GM21367 (cell line): ENCODE results near the gene CENPN.

ENCODE experiments used
- ATAC-seq: cut with Tn5 transposase; IDR thresholded peaks from one replicate; pipeline ENCODE4 v1.9.1; 2021; ENCODE audit not compliant: unreplicated experiment

Gene CENPN

DNA sequence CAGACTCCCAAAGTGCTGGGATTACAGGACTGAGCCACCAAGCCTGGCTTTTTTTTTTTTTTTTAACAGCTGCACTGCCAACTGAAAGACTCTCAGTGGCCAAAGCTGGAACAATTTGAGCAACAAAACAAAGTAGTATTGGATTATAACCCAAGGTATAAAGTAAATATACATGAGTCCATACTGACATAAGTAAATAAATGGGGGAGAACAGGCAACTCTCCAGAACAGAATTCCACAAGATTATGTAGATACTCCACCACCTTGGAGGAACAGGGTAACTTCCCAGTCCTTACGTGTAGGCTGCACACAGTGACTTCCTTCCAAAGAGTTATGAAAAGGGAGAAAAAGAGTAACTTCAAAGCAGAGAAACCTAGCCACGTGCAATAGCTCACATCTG is 16.0 kb upstream of the CENPN start:
- ATAC-seq, result no peak

DNA sequence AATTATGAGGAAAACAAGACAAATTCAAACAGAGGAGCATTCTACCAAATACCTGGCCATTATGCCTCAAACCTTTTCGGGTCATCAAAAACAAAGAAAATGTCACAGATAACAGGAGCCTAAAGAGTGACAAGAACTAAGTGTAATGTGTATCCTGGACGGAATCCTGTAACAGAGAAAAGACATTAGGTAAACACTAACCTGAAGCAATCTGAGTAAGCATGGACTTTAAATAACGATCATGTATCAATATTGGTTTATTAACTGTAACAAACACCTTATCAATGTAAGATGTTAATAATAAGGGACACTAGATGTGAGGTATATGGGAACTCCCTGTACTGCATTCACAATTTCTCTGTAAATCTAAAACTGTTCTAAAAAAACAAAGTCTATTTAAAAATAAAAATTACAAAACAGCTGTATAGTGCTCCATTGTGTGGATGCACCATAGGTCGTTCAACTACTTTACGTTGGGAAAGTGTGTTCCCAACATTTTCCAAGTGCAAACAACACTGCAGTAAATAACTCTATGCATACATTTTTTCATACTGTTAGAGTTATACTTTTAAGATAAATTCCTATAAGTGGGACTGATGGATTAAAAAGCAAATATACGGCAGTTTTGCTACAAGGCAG is 15.1 kb upstream of the CENPN start:
- no peak for ATAC-seq

DNA sequence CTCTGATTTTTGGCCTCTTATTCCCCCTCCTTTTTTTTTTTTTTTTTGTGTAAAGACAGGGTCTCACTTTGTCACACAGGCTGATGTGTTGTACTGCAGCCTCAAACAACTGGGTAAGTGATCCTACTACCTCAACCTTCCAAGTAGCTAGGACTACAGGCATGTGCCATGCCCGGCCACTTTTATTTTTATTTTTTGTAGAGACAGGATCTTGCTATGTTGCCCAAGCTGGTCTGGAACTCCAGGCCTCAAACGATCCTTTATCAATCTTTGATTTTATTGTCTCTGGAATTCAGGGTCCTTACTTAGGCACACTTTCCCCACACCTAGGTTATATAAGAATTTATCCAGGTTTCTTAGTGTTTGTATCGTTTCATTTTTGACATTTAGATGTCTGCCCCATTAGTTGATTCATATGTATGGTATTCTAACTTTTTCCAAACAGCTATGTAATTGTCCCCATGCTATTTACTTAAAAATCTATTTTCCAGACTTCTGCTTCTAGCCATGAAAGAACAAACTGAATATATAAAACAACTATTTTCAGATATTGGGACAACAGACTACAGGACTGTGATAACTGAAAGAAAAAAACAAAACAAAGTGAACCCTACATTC is 14.2 kb upstream of the CENPN start:
- no peak for ATAC-seq

DNA sequence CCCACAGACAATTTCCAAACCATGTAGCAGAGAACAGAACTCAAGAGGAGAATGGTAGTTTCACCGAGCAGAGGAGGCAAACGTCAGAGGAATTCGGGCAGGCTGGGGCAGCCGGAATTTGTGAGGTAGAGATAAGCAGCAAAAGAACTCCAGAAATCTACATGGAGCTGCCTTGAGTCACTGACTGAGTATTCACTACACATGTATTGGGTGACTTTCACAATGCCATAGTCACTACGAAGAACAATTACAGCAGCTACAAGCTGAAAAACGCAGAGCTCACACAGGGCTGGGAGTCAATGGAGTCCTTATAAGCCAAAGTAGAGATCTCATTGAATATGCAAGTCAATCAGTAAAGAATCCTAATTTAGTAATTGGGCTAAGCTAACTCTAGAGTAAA is 13.7 kb upstream of the CENPN start:
- ATAC-seq, result no peak

DNA sequence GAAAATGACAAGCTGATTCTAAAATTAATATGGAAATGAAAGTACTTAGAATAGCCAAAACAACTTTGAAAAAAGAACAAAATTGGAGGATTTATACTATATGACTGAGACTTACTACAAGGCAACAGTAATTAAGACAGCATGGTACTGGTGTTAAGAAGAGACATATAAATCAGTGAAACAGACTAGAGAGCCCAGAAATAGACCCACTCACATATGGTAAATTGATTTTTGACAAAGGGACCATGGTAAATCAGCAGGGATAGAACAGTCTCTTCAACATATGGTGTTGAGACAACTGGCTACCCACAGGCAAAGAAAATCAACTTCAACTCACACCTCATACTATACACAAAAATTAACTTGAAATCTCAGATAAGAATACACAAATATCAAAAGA is 13.2 kb upstream of the CENPN start:
- ATAC-seq, result no peak

DNA sequence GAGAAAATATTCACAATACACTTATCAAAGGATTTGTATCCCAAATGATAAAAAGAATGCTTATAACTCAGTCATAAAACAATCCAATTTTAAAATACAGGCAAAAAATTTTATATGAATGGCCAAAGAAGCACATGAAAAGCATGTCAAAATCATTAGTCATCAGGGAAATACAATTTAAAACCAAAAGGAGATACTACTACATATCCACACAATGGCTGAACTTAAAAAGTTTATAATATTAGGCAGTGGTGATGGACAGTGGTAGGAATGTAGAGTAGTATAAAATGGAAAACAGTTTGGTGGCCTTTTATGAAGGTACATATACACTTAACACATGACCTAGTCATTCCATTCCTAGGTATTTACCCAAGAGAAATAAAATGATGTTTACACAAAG is 12.6 kb upstream of the CENPN start:
- ATAC-seq, result no peak

DNA sequence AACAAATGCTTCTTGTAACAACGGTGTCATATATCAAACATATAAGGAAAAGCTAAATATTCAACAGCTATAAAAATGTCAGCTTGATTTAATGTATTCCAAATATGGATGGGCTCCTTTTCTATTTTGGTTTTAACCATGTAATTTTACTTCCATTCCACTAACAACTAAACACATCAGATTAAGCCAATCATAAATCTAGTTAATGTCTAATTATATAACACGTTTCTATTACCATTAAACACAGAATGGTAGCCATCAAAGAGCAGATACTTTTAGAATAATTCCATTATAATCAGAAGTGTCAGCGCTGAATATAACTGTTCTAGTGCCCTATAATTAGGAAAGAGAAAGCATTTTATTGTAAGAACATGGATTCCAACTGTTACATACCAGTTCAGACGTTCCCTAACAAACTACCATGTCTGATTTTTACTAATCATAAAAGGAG is 10.3 kb upstream of the CENPN start:
- peak; percentile 6 for ATAC-seq

DNA sequence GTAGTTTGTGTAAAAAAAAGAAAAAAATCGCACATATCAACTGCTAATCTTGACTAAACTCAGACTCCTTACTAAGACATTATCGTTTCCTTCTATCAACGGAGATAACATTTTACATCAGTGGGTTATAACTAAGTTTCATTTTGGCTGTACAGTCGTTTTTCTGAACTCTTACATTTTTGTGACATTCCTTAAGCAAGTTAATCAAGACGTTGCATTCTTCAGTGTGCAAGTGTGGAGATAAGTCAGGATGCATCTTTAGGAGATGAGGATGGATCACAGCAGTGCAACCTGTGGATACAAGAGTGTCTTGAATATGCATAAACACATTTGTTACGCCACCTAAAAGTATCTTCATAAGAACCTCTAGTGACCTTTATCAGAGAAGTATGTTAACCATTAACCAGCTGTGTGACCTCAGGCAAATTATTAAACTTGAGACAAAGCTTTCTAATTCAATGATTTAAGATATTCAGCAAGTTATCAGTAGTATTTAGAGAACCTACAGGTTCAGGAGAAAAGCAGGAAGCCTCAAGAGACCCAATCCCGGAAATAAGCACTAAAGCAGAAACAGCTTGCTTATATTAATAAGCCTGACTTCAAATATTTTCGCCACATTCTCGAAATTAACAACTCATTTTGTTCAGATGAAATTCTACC is 9.7 kb upstream of the CENPN start:
- ATAC-seq, result peak; percentile 54

DNA sequence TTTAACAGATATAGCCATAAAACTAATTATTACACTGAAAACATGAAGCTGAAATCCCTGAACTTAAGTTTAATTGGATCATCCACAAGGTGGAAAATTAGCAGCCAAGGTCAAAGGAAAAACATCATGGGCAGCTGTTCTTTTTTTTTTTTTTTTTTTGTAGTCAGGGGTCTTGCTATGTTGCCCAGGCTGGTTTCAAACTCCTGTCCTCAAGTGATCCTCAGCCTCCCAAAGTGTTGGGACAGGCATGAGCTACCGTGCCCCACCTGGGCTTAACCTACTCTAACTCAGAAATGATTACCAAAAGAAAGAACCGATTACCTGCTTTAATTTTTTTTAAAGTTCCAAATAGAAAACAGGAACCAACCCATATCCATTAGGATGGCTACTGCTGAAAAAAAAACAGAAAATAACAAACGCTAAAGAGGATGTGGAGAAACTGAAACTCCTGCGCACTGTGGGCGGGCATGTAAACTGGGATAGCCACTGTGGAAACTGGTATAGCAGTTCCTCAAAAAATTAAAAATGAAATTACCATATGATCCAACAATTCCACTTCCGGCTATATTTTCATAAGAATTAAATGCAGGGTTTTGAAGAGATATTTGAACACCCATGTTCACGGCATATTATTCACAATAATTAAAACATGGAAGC is 8.9 kb upstream of the CENPN start:
- ATAC-seq, result no peak

DNA sequence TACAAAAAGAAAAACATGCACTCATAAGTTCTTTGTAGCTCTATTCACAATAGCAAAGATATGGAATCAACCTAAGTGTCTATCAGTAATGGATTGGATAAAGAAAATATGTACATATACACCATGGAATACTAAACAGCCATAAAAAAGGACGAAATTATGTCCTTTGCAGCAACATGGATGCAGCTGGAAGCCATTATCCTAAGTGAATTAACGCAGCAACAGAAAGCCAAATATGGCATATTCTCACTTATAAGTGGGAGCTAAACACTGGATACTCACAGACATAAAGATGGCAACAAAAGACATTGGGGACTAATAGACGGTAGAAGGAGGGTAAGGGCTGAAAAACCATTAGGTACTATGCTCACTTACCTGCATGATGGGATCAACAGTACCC is 6.1 kb upstream of the CENPN start:
- ATAC-seq, result no peak

DNA sequence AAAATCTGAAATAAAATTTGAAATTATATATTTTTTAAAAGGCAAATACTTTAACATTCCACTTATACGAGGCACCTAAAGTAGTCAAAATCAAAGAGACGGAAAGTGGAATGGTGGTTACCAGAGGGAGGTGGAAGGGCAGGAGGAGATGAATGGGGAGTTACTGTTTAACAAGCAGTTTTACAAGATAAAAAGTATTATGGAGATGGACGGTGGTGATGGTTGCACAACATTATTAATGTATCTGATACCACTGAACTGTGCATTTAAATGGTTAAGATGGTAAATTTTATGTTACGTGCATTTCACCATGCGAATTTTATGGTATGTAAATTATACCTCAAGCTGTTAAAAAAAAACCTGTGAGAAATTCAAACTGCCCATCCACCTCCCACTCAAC is 5.7 kb upstream of the CENPN start:
- no peak for ATAC-seq

DNA sequence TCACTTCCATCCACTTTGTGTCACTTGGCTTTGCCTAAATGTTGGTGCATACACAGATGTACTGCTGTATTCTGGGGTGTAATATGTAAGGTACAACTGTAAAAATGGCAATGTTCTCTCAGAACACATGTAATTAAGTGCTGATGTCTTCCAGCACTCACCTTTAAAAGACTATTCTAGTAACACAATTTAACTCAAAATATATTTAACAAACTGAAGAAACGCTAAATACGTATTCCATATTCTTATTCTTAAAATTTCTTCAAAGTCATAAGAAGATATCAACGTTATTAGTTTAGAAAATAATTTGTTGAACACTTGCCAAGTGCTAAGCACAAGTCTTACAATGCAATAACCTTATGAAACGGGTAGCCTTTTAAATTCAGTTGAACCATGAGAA is 4.0 kb upstream of the CENPN start:
- ATAC-seq, result no peak

DNA sequence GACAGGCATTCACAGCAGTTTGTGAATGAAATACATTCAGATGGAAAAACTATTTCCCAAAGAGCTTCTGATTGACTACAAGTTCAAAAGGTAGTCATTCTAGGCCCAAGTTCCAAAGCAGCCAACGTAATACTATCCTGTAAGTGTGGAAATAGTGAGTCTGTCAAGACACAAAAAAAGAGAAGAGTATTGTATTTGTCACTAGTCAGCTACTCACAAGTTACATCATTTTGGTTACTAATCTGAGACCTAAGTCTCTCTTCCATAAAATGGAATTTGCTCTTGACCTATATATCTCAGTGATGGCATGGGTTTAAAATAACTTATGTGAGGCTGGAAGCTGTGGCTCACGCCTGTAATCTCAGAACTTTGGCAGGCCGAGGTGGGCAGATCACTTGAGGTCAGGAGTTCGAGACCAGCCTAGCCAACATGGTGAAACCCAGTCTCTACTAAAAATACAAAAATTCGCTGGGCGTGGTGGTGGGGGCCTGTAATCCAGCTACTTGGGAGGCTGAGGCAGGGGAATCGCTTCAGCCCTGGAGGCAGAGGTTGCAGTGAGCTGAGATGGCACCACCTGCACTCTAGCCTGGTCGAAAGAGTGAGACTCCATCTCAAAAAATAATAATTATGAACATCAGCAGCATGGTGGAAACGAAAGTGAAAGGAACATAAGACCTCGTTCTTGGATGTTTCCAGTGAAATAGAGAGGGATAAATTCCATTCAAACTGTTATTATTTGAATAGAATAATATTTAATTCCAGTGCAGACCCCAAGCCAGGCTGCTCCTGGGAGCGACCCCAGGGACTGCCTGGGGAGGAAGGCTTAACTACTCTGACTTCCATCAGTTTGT is 3.2 kb upstream of the CENPN start:
- no peak for ATAC-seq

DNA sequence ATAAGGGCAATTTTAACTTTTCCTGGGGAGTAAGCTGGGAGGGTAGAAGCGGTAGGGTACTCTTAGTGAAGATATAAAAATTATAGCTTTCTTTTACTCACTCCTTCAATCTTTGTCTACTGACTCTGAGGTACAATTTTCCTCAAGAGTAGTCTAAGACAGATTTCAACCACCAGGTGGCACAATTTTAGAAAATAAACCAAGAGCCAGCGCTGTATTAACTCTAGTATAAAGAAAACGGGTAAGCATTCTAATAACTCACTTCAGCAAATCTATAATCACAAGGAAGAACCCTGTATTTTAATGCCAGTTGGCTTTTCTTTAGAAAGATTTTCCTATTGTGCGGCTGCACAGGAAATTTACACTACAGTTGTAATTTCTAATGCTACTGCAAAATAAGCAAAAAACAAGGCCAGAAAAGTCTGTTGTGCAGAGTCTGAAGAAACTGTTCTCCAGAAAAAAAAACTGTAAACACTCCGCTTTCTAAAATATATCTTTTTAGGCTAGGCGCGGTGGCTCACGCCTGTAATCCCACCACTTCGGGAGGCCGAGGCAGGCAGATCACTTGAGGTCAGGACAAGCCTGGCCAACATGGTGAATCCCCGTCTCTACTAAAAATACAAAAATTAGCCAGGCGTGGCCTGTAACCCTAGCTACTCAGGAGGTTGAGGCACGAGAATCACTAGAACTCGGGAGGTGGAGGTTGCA is 2.2 kb upstream of the CENPN start:
- ATAC-seq, result no peak

DNA sequence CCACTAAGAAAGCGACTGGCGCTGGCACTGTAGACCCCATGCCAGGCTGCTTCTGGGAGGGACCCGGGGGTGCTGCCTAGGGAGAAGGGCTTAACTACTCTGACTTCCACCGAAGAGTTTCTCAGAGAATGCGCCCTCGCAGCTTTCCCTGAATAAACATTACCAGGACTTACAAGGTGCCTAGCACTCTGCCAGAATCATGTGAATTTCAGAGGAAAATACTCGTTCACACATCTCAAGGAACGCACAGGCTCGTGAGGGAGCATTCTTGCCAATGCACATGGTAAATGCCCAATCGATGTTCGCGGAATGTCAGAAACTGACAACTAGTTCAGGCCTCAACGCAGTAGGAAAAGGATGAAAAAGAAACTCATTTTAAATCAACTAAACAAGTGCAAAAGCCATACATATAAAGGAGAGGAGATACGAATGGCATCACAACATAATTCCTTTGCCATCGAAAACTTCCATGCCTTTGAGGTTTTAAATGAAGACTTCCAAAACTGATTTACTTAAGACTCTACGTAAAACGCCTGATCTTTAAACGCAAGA is 1.3 kb upstream of the CENPN start:
- no peak for ATAC-seq

DNA sequence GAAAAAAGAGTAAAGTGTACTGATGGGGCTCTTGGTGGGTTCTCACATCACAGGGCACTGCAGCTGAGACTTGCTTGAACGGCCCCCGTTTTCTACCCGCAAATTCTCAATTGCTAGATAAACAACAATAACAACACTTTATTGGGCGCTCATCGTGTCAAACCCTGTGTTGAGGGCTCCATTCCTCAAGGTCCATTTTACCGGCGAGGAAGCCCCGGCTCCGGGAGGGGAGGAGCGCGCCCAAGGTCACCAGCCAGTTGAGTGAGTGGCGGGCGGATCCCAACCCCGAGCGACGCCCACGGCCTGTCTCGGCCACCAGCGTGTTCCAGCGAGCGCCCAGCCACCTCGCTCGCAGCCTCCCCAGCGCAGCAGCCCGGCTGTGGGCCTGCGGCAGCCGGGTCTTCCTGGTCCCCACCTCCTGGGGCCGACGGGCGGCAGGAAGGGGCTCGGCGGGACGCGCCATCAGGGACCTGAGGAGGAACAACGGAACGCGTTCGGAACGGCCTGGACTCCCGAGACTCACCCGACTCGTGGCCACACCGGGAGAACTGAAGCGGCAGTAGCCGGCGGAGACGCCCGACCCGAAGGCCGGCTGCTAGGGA is 702 bp upstream of the CENPN start:
- ATAC-seq, result peak; percentile 28

DNA sequence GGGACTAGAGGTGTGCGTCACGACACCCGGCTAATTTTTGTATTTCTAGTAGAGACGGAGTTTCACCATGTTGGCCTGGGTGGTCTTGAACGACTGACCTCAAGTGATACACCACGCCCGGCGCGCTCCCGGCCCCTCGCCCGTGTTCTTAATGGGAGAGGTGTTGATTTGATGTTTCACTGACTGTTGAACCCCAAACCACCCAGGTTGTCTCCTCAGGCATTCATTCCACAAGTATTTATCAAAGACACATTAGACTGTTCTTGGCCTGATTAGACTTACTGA is 1.4 kb downstream of the CENPN start:
- ATAC-seq, result no peak

DNA sequence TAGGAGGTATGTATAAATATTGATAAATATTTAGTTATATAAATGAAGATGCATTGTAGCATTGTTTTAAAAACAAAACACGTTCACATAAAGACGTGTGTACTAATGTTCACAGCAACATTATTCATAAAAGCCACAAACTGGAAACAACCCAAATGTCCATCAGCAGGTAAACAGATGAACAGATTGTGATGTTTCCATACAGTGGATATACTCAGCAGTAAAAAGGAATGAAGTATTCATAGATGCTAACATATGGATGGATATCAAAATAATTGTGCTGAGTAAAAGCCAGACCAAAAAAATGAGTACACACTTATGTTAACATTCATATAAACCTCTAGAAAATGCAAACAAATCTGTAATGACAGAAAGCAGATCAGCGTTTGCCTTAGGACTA is 6.0 kb downstream of the CENPN start:
- ATAC-seq, result no peak

DNA sequence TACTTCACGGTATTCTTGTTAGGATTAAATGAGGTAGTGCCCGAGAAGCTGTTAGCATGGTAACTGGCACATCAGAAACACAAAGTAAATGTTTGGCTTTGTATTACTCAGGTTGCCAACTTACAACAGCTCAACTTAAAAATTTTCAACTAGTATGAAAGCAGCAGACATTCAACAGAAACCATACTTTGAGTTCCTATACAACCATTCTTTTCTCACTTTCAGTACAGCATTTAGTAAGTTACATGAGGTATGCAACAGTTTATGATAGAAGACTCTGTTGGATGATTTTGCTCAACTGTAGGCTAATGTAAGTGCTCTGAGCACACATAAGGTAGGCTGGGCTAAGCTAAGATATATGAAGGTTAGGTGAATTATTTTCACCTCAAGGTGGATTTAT is 7.7 kb downstream of the CENPN start:
- no peak for ATAC-seq

DNA sequence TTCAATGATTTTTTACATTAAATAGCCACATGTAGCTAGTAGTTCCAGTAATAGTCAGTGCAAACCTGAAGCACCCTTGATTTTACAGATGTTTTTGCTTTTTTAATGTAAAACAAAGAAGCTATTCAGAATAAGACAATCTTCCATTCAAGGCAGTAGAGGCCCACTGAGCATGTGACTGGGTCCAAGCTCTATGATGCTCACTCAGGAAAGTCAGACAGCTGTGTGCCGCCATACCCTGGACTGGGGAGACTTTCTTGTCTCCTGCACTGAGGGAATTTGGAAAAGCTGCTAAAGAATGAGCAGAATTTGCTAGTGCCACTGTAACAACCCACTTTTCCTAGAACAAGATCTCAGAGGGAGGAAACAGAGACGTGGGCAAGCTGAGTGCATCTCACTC is 11.5 kb downstream of the CENPN start:
- ATAC-seq, result no peak
